NCI-H69 (cell line): ENCODE results near the gene C16orf92.
"Not testable (repeated sequence)": the region's sequence is repeated elsewhere in the genome, so short reads cannot be mapped to it uniquely, and the experiment has no call there.

Source experiments
- DNase-seq: peaks from one replicate; lab custom pipeline; 2025; lab: John Stamatoyannopoulos, UW

The C16orf92 gene

GRCh38 chr16:30005341-30006094 lies 17.5 kb upstream of the C16orf92 start:
- DNase-seq: peak; percentile 45

GRCh38 chr16:30006095-30006473 lies 16.9 kb upstream of the C16orf92 start:
- DNase-seq: no peak

DNA sequence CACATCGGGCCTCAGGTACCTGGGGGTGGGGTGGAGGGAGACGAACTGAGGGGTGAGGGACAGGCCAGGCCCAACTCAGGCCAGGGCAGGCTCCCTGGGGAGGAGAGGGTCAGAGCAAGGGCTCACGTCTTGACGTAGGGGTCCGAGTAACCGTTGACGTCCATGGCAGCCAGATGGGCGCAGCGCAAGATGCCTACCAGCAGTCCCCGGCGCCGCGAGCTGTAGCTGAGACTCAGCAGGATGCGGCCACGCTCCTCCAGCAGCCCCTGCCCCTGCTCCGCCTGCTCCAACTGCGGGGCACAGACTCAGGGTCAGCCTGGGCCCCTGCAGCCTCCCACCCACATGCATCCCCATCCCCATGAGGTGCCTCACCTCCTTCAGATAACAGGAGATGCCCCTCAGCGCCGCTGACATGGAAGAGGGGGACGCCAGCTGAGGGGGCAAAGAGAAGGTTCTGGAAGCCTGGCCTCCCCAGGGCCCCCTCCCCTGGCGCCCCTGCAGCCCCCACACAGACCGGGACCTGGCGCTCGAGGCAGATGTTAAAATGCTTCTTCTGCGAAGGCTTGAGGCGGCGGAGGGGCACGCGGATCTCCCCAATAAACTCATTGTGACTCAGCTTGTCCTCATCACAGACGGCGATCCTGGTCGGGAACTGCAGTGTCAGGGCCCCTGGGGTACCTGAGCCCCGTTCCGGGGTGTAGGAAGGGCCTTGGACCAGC lies 16.2 kb upstream of the C16orf92 start:
- no peak for DNase-seq

DNA sequence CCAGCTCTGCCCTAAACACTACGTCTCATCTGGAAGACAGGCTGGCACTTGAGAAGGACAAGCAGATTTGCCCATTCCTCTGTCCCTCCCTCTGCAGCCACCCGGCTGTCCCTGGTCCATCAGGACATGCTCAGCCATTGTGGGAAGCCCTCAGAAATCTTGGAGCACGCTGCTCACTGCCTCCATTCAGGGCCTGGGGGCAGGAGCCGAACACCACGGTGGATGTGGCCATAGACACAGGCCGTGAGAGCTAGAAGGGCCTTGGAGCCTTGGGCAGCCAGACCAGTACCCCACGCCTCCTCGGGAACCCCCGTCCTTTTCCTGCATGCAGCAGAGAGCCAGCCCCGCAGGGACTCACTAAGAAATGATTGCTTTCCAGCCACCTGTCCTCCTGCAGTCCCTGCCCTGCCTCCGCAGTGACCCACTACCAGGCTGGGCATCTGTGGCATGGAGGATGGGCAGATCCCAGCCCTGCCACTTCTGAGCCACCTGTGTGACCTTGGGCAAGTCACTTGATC lies 15.6 kb upstream of the C16orf92 start:
- no peak for DNase-seq

GRCh38 chr16:30009085-30009862 lies 13.7 kb upstream of the C16orf92 start:
- no peak for DNase-seq

GRCh38 chr16:30009990-30010843 lies 12.8 kb upstream of the C16orf92 start:
- no peak for DNase-seq

GRCh38 chr16:30010844-30011713 lies 11.9 kb upstream of the C16orf92 start, which contains the start of gene DOC2A:
TSS of gene DOC2A (minus strand) at chr16:30011027. CDS start at chr16:30010222, 805 bp downstream.
- peak; percentile 86 for DNase-seq

DNA sequence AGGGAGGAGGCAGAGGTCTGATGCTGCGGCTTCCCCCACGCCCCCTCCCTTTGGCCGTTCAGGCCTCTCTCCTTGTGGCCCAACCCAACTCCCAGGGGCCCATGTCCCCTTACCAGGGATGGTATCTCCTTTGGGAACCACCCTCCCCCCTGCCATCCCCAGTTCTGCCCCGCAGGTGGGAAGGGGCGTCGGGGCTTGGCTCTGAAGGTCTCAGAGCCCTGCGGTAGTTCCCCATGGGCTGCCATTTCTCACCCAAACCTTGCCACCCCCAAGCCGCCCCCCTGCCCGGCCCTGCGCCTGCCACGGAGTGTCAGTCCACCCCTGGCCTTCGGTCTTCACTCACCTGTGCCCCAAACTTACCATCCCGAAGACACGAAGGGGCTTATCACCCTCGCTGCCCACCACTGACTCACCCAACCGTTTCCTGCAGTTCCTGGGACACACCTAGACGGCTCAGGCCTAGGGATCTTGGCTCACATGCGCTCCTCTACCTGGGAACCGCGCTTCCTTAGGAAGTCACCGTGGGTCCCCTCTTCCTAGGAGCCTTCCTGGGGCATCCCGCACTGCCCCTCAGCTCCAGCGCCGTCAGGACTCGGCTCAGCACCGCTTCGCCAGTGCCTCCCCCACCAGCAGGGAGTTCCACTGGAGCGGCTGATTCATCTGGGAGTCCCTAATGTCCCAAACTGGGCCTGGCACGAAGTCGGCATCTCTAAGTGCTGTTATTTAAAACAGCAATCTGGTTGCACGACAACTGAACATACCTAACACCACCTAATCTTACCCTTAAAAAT lies 11.1 kb upstream of the C16orf92 start:
- DNase-seq: no peak

DNA sequence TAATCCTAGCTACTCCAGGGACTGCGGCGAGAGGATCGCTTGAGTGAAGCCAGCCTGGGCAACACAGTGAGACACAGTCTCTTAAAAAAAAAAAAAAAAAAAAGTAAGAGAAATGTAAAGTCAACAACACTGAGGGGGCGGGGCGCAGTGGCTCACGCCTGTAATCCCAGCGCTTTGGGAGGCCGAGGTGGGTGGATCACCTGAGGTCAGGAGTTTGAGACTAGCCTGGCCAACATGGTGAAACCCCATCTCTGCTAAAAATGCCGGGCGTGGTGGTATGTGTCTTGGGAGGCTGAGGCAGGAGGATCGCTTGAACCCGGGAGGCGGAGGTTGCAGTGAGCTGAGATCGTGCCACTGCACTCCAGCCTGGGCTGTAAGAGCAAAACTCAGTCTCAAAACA lies 10.4 kb upstream of the C16orf92 start:
- not testable (repeated sequence) for DNase-seq

- not testable (repeated sequence) for DNase-seq
These were observed 7.5 kb upstream of the C16orf92 start for GRCh38 chr16:30015450-30015849.

DNA sequence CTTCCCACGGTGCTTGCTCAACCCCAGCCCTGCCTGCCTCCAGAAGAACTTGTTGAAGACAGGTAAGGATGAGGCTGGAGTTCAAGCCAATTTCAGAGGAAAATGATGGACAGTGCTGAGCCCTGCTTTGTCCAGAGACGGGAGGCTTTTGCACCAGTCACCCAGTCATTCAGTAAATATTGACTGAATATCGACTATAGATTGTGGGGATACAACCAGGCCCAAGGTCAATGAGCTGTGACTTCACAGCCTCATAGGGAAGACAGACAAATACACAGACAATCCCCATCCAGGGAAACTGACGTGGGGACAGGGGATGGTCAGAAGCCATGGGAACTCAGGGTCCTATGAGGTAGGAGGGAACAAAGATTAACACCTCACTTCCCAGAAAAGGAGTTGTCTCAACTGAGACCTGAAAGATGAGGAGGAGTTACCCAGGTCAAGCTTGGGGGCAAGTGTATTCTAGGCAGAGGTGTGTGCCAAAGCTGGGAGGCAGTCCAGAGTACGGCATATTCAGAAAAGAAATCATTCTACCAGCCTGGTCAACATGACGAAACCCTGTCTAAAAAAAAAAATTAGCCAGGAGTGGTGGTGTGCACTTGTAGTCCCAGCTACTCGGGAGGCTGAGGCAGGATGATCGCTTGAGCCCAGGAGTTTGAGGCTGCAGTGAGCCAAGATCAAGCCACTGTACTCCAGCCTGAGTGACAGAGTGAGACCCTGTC lies 6.3 kb upstream of the C16orf92 start:
- no peak for DNase-seq

DNA sequence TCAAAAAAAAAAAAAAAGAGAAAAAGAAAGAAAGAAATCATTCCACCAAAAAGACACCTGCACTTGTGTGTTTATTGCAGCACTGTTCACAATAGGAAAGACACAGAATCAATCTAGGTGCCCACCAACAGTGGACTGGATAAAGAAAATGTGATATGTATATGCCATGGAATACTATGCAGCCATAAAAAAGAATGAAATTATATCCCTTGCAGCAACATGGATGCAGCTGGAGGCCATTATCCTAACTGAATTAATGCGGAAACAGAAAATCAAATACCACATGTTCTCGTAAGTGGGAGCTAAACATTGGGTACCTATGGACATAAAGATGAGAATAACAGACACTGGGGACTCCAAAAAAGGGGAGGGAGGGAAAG lies 5.7 kb upstream of the C16orf92 start:
- DNase-seq: no peak

DNA sequence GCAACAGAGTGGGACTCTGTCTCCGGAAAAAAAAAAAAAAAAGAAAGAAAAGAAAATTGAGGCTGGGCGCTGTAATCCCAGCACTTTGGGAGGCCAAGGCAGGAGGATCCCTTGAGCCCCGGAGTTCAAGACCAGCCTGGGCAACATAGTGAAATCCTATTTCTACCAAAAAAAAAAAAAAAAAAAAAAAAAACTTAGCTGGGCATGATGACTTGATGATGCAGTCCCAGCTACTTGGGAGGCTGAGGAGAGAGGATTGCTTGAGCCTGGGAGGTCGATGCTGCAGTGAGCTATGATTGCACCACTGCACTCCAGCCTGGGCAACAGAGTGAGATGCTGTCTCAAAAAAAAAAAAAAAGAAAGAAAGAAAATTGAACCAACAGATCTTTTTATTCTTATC lies 5.1 kb upstream of the C16orf92 start:
- DNase-seq: not testable (repeated sequence)

- peak; percentile 31 for DNase-seq
These were observed 4.3 kb upstream of the C16orf92 start for GRCh38 chr16:30018731-30019158.

GRCh38 chr16:30023586-30023985 lies 588 bp downstream of the C16orf92 start:
- DNase-seq: no peak

- no peak for DNase-seq
These were observed 1.5 kb downstream of the C16orf92 start for GRCh38 chr16:30024451-30024850.

DNA sequence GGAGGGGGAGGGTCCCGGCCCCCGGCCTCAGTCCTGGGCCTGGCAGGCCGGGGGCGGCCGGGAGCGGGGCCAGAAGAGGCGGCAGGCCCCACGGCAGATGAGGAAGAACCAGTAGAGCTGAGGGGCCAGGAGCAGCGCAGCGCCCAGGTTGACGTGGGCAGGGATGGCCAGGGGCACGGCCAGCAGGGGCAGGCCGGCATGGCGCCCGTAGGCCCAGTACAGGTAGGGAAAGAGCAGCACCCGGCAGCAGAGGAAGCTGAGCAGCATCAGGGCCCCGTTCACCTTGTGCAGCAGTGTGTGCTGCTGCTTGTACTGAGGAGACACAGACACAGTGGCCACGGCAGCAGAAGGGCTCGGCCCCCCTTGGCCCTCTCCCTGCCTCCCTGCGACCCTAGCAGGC lies 2.2 kb downstream of the C16orf92 start:
- DNase-seq: no peak

GRCh38 chr16:30025574-30025973 lies 2.6 kb downstream of the C16orf92 start:
- no peak for DNase-seq

DNA sequence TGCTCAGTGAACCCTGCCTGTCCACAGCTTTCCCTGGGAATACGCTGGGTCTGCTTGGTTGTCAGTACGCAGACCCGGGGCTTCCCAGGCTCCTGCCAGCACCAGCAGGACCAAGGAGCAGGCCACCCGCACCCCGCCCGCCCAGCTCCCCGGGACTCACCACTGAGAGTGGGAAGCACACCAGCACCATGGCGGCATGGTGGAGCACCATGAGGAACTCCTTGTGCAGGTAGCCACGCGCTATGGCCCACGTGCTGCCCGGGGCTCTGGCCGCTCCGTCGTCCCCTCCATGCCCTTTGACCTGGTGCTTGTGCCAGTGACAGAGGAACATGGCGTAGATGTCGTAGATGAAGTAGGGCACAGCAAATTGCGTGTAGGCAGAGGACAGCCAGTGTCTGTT lies 3.5 kb downstream of the C16orf92 start:
- DNase-seq: no peak
